Endodermal cell (in vitro differentiated cells): ENCODE results near the gene HIP1R. TPM values are rescaled to one million over a fixed set of nuclear protein-coding genes. Genes with fewer than 3 reads are reported as not detected.

Experiments used
- DNase-seq: peaks from one replicate; pipeline ENCODE4 v3.0.0-alpha.2; 2017
- H3K27ac ChIP-seq: 2 replicates; pipeline ENCODE4 v1.5.1; 2013; ENCODE audit warnings: mild to moderate bottlenecking, low read depth, low read length, moderate library complexity
- H3K27me3 ChIP-seq: 2 replicates; pipeline ENCODE4 v1.6.1; 2013; ENCODE audit warnings: mild to moderate bottlenecking, low read length, moderate library complexity; ENCODE audit not compliant: insufficient read depth, control insufficient read depth, poor library complexity, severe bottlenecking
- H3K36me3 ChIP-seq: 2 replicates; pipeline ENCODE4 v1.7.0; 2013; ENCODE audit warnings: mild to moderate bottlenecking, low read length, moderate library complexity; ENCODE audit not compliant: control insufficient read depth, insufficient read depth
- H3K4me1 ChIP-seq: one replicate; pipeline ENCODE4 v1.7.0; 2013; ENCODE audit warnings: low read length; ENCODE audit not compliant: control insufficient read depth, insufficient read depth
- H3K4me3 ChIP-seq: 2 replicates; pipeline ENCODE4 v1.5.1; 2013; ENCODE audit warnings: mild to moderate bottlenecking, low read length, moderate library complexity
- H3K9ac ChIP-seq: 2 replicates; pipeline ENCODE4 v1.6.1; 2013; ENCODE audit warnings: mild to moderate bottlenecking, low read length, moderate library complexity; ENCODE audit not compliant: poor library complexity, severe bottlenecking; ENCODE audit errors: extremely low read depth
- H3K9me3 ChIP-seq: 2 replicates; pipeline ENCODE4 v1.6.1; 2013; ENCODE audit warnings: mild to moderate bottlenecking, low read length, moderate library complexity; ENCODE audit not compliant: control insufficient read depth
- H3K27ac Mint-ChIP-seq: 2 replicates; pipeline ENCODE4 v1.8.0; 2020; ENCODE audit warnings: mixed read lengths
- H3K27me3 Mint-ChIP-seq: 2 replicates; pipeline ENCODE4 v1.8.0; 2021; ENCODE audit warnings: mild to moderate bottlenecking, mixed read lengths; ENCODE audit not compliant: insufficient read depth
- H3K36me3 Mint-ChIP-seq: 2 replicates; pipeline ENCODE4 v1.8.0; 2020; ENCODE audit warnings: low read depth, mixed read lengths
- H3K4me1 Mint-ChIP-seq: 2 replicates; pipeline ENCODE4 v1.8.0; 2020; ENCODE audit warnings: mixed read lengths
- H3K4me3 Mint-ChIP-seq: 2 replicates; pipeline ENCODE4 v1.8.0; 2020; ENCODE audit warnings: mild to moderate bottlenecking, moderate library complexity, mixed read lengths
- H3K9me3 Mint-ChIP-seq: 2 replicates; pipeline ENCODE4 v1.8.0; 2020; ENCODE audit warnings: mild to moderate bottlenecking, mixed read lengths
- WGBS, 2 experiments: methylation state at CpG; one replicate each; pipeline versions ENCODE4 v1.1.5 to v1.1.7; 2013; ENCODE audit warnings: missing lambda C conversion rate in 2 of 2, mixed read lengths in 1 of 2; ENCODE audit not compliant: insufficient coverage in 1 of 2, insufficient read length in 1 of 2; 5-methylcytosine and 5-hydroxymethylcytosine counted together
- total RNA-seq, 2 donors: library from RNA; stranded (reverse); fragmentation: NEBNext Ultra II Directional in 1 of 2; extraction: Animal tissue kit (Norgen Biotek cat#: 25700) in 1 of 2; gene quantifications; 2 replicates in 1 of 2; 3 replicates in 1 of 2; pipeline ENCODE4 v1.2.1, GENCODE V29; 2021
- TF ChIP-seq, protein P1 (sequence below): fragments of 200-600 bp; sonication (generic); conservative IDR thresholded peaks from 2 replicates; pipeline ENCODE4 v1.5.0; 2021; ENCODE audit warnings: antibody characterized with exemption, mild to moderate bottlenecking

The HIP1R gene
- total RNA-seq, 2 donors from 2014 or later, result 24.5 to 24.9 TPM

DNA sequence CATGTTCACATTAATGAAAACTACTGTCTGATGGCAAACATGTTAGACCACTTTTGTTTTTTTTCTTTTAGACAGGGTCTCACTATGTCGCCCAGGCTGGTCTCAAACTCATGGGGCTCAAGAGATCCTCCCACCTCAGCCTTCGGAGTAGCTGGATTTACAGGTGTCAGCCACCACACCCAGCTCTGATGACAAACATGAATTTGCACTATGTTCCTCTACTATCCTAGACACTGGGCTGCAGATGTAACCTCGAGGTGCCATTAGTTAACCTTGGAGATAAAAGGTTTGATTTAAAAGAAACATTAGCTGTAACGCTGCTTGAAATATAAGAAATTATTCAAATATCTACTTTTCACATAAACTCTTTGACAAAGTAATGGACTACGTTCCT lies 52.6 kb downstream of the HIP1R start:
- H3K4me1 Mint-ChIP-seq, result peaks cover 29% of the 10 kb centered on the region
- H3K4me3 Mint-ChIP-seq, result no peak overlapping the region
- H3K27ac Mint-ChIP-seq, result no peak overlapping the region

DNA sequence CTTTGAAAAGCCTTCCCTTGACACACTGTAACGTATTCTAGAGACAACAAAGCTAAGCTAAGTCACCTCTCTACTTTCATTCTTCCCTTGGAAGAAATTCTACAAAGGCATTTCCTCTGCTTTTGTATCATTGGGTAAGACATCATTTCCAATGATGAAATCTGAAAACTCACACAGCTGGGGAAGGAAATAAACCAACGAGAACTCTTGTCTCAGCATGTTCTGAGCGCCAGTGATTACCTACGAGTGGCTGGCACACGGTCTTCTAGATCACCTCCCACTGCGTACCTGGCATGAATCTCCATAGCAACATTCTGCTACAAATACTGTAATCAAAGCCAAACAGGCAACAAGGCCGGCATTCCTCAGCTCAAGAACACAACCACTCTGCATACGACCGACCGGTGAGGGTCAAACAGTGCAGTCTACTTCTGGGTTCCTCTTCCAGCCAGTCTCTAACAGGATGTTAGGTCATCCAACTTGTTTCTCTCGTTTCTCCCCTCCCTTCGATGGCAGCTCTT lies 53.0 kb downstream of the HIP1R start:
- no peak overlapping the region for H3K9ac ChIP-seq
- Mint-ChIP-seq H3K4me1 (peaks cover 29% of the 10 kb centered on the region), H3K36me3 (no peaks in the 10 kb centered on the region), H3K9me3 (no peaks in the 10 kb centered on the region), H3K27ac (peak overlapping the region; percentile 26), H3K4me3 (no peak overlapping the region), H3K27me3 (peaks cover 5% of the 10 kb centered on the region)
- H3K27ac ChIP-seq, result no peak overlapping the region
- no peaks in the 10 kb centered on the region for H3K27me3 ChIP-seq
- WGBS, 2 experiments, result 72 to 73% methylated on average over 11 to 12 of the region's 12 CpGs
- H3K4me1 ChIP-seq, result peaks cover 7% of the 10 kb centered on the region
- peak; percentile 81 for DNase-seq
- no peak overlapping the region for H3K4me3 ChIP-seq
- TF ChIP-seq, protein P1, sequence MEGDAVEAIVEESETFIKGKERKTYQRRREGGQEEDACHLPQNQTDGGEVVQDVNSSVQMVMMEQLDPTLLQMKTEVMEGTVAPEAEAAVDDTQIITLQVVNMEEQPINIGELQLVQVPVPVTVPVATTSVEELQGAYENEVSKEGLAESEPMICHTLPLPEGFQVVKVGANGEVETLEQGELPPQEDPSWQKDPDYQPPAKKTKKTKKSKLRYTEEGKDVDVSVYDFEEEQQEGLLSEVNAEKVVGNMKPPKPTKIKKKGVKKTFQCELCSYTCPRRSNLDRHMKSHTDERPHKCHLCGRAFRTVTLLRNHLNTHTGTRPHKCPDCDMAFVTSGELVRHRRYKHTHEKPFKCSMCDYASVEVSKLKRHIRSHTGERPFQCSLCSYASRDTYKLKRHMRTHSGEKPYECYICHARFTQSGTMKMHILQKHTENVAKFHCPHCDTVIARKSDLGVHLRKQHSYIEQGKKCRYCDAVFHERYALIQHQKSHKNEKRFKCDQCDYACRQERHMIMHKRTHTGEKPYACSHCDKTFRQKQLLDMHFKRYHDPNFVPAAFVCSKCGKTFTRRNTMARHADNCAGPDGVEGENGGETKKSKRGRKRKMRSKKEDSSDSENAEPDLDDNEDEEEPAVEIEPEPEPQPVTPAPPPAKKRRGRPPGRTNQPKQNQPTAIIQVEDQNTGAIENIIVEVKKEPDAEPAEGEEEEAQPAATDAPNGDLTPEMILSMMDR, result no peak
- H3K36me3 ChIP-seq, result no peaks in the 10 kb centered on the region
- no peaks in the 10 kb centered on the region for H3K9me3 ChIP-seq

More for the DNA sequence above, 52.6 kb downstream of the HIP1R start:
- no peaks in the 10 kb centered on the region for H3K9me3 ChIP-seq
- H3K4me3 ChIP-seq, result no peak overlapping the region
- peaks cover 7% of the 10 kb centered on the region for H3K4me1 ChIP-seq
- peaks cover 7% of the 10 kb centered on the region for H3K27me3 Mint-ChIP-seq
- WGBS, 2 experiments, result 95 to 97% methylated on average over 5 of the region's 5 CpGs
- TF ChIP-seq, protein P1, result no peak
- no peaks in the 10 kb centered on the region for H3K36me3 ChIP-seq
- no peak for DNase-seq
- no peaks in the 10 kb centered on the region for H3K27me3 ChIP-seq
- H3K27ac ChIP-seq, result no peak overlapping the region
- H3K36me3 Mint-ChIP-seq, result no peaks in the 10 kb centered on the region
- no peak overlapping the region for H3K9ac ChIP-seq
- H3K9me3 Mint-ChIP-seq, result no peaks in the 10 kb centered on the region

DNA sequence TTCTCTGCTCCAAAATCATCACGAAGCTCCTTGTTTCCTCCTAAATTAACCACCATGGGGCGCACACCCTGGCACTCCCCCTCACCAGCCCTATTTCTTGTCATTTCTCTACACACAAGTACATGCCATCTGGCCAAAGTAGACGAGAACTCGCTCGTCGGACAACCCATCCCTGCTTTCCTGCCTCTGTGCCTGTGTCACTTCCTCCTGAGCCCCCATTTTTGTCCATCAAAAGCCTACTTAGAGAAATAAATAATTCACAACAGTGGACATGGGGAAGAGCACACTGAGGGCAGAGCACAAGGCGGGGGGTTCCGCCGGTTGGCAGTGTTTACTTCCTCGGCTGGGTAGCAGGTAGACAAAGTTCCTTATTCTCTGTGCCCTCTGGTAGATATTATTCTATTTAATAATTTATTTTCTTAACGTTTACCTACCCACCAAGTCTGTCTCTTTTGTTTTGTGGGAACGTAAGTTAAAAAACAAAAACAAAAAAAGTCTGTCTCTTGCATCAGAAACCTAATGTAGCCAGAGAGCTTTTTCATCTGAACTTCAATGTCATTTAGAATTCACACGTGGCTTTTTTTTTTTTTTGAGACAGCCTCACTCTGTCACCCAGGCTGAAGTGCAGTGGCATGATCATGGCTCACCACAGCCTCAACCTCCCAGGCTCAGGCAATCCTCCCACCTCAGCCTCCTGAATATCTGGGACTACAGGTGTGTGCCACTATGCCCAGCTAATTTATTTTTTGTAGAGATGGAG lies 54.7 kb downstream of the HIP1R start:
- no peak for DNase-seq
- WGBS, 2 experiments, result 91 to 97% methylated on average over 5 to 13 of the region's 13 CpGs
- Histone ChIP-seq H3K36me3 (no peaks in the 10 kb centered on the region), H3K4me3 (no peak overlapping the region), H3K27ac (no peak overlapping the region), H3K9ac (no peak overlapping the region), H3K27me3 (no peaks in the 10 kb centered on the region), H3K4me1 (peaks cover 12% of the 10 kb centered on the region), H3K9me3 (no peaks in the 10 kb centered on the region)
- Mint-ChIP-seq H3K4me1 (peaks cover 42% of the 10 kb centered on the region), H3K4me3 (no peak overlapping the region), H3K9me3 (no peaks in the 10 kb centered on the region), H3K27ac (no peak overlapping the region), H3K27me3 (peaks cover 12% of the 10 kb centered on the region), H3K36me3 (no peaks in the 10 kb centered on the region)
- TF ChIP-seq, protein P1, result no peak
